Upper lobe of left lung (tissue), 4 donors: ENCODE results near the gene CD109.

Experiments
- CTCF ChIP-seq, 6 experiments: fragments of 450-650 bp in 4 of 6; fragments of 200-600 bp in 2 of 6; sonication (generic) in 2 of 6; IDR thresholded peaks; one replicate each; pipeline ENCODE4 v1.5.1; 2016 to 2019; ENCODE audit warnings: antibody characterized with exemption in 6 of 6
- EP300 ChIP-seq, 4 donors: sonication (generic); formaldehyde crosslinking; IDR thresholded peaks; one replicate each; pipeline ENCODE4 v1.5.1; 2017; ENCODE audit warnings: antibody characterized with exemption in 4 of 4, control low read depth in 2 of 4
- POLR2A ChIP-seq, 4 donors: fragments of 450-650 bp; IDR thresholded peaks; one replicate each; pipeline ENCODE4 v1.5.1; 2016 to 2017; ENCODE audit warnings: antibody characterized with exemption in 4 of 4, mild to moderate bottlenecking in 2 of 4
- POLR2AphosphoS5 ChIP-seq, 2 donors: sonication (generic); formaldehyde crosslinking; IDR thresholded peaks; one replicate each; pipeline ENCODE4 v1.5.1; 2017; ENCODE audit warnings: antibody characterized with exemption in 2 of 2

DNA sequence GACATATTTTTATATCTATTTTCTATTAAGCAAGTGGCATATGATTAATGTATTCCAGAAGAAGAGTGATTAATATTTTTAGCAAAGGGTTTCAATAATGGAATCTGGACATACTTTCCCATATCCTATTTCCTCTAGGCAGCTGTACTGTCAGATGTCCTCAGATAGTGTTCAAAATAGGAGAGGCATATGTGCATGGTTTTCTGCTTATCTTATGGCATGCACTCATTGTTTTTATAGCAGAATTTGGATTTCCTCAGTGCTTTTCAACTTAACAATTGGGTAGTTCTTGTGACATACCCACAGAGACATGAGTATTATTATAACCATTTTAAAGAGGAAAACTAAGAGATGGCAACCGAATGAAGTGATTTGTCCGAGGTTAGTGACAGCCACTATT lies 29.6 kb upstream of the CD109 start:
- TF ChIP-seq CTCF (IDR thresholded peaks at IDR 0.05) (no peak), POLR2AphosphoS5 (IDR thresholded peaks at IDR 0.05) (no peak), POLR2A (IDR thresholded peaks at IDR 0.05) (no peak), EP300 (IDR thresholded peaks at IDR 0.05) (no peak)
